Adrenal gland (tissue), 5 donors: ENCODE results near the gene APOBEC2.

Experiments
- POLR2A ChIP-seq, 2 donors: fragments of 450-650 bp; IDR thresholded peaks; one replicate each; pipeline ENCODE4 v1.6.1; 2017; ENCODE audit warnings: antibody characterized with exemption in 2 of 2, mild to moderate bottlenecking in 2 of 2, moderate library complexity in 1 of 2
- TF ChIP-seq, protein P1 (sequence below), 6 experiments: fragments of 450-650 bp in 4 of 6; fragments of 200-600 bp in 2 of 6; sonication (generic) in 1 of 6; IDR thresholded peaks; 1 replicate in 5 of 6; 2 replicates in 1 of 6; pipeline versions ENCODE4 v1.5.1 to v1.8.0; 2016 to 2021; ENCODE audit warnings: antibody characterized with exemption in 6 of 6, mild to moderate bottlenecking in 2 of 6, moderate library complexity in 1 of 6
- donor health status: DM: no; HTN: no; CAD: no.

GRCh38 chr6:41022294-41022693 lies 30.7 kb upstream of the APOBEC2 start:
- TF ChIP-seq, protein P1, sequence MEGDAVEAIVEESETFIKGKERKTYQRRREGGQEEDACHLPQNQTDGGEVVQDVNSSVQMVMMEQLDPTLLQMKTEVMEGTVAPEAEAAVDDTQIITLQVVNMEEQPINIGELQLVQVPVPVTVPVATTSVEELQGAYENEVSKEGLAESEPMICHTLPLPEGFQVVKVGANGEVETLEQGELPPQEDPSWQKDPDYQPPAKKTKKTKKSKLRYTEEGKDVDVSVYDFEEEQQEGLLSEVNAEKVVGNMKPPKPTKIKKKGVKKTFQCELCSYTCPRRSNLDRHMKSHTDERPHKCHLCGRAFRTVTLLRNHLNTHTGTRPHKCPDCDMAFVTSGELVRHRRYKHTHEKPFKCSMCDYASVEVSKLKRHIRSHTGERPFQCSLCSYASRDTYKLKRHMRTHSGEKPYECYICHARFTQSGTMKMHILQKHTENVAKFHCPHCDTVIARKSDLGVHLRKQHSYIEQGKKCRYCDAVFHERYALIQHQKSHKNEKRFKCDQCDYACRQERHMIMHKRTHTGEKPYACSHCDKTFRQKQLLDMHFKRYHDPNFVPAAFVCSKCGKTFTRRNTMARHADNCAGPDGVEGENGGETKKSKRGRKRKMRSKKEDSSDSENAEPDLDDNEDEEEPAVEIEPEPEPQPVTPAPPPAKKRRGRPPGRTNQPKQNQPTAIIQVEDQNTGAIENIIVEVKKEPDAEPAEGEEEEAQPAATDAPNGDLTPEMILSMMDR (IDR thresholded peaks at IDR 0.05) = no peak
- TF ChIP-seq POLR2A (IDR thresholded peaks at IDR 0.05) = no peak
